ENCODE results near the gene RBKS. TPM values are rescaled to one million over a fixed set of nuclear protein-coding genes. Genes with fewer than 3 reads are reported as not detected.

The RBKS gene
- total and polyA plus RNA-seq, 2 of the 8 experiments (the other 6 are each of a cell fraction or from before 2014, with no cell fraction given), result 1.1 to 1.5 TPM

GRCh38 chr2:27772804-27773203 lies 117.4 kb downstream of the RBKS start (continued):
- TF ChIP-seq TAF1 (IDR thresholded peaks at IDR 0.05; ENCODE audit: low read depth, low read length) (no peak), NRF1 (IDR thresholded peaks at IDR 0.05; ENCODE audit: low read depth, low read length) (no peak), POLR2A (IDR thresholded peaks at IDR 0.05; ENCODE audit: control extremely low read depth in 1 of 2, low read depth in 2 of 2, low read length in 2 of 2) (no peak), E2F6 (IDR thresholded peaks at IDR 0.05) (no peak)
- TF ChIP-seq, protein P1, sequence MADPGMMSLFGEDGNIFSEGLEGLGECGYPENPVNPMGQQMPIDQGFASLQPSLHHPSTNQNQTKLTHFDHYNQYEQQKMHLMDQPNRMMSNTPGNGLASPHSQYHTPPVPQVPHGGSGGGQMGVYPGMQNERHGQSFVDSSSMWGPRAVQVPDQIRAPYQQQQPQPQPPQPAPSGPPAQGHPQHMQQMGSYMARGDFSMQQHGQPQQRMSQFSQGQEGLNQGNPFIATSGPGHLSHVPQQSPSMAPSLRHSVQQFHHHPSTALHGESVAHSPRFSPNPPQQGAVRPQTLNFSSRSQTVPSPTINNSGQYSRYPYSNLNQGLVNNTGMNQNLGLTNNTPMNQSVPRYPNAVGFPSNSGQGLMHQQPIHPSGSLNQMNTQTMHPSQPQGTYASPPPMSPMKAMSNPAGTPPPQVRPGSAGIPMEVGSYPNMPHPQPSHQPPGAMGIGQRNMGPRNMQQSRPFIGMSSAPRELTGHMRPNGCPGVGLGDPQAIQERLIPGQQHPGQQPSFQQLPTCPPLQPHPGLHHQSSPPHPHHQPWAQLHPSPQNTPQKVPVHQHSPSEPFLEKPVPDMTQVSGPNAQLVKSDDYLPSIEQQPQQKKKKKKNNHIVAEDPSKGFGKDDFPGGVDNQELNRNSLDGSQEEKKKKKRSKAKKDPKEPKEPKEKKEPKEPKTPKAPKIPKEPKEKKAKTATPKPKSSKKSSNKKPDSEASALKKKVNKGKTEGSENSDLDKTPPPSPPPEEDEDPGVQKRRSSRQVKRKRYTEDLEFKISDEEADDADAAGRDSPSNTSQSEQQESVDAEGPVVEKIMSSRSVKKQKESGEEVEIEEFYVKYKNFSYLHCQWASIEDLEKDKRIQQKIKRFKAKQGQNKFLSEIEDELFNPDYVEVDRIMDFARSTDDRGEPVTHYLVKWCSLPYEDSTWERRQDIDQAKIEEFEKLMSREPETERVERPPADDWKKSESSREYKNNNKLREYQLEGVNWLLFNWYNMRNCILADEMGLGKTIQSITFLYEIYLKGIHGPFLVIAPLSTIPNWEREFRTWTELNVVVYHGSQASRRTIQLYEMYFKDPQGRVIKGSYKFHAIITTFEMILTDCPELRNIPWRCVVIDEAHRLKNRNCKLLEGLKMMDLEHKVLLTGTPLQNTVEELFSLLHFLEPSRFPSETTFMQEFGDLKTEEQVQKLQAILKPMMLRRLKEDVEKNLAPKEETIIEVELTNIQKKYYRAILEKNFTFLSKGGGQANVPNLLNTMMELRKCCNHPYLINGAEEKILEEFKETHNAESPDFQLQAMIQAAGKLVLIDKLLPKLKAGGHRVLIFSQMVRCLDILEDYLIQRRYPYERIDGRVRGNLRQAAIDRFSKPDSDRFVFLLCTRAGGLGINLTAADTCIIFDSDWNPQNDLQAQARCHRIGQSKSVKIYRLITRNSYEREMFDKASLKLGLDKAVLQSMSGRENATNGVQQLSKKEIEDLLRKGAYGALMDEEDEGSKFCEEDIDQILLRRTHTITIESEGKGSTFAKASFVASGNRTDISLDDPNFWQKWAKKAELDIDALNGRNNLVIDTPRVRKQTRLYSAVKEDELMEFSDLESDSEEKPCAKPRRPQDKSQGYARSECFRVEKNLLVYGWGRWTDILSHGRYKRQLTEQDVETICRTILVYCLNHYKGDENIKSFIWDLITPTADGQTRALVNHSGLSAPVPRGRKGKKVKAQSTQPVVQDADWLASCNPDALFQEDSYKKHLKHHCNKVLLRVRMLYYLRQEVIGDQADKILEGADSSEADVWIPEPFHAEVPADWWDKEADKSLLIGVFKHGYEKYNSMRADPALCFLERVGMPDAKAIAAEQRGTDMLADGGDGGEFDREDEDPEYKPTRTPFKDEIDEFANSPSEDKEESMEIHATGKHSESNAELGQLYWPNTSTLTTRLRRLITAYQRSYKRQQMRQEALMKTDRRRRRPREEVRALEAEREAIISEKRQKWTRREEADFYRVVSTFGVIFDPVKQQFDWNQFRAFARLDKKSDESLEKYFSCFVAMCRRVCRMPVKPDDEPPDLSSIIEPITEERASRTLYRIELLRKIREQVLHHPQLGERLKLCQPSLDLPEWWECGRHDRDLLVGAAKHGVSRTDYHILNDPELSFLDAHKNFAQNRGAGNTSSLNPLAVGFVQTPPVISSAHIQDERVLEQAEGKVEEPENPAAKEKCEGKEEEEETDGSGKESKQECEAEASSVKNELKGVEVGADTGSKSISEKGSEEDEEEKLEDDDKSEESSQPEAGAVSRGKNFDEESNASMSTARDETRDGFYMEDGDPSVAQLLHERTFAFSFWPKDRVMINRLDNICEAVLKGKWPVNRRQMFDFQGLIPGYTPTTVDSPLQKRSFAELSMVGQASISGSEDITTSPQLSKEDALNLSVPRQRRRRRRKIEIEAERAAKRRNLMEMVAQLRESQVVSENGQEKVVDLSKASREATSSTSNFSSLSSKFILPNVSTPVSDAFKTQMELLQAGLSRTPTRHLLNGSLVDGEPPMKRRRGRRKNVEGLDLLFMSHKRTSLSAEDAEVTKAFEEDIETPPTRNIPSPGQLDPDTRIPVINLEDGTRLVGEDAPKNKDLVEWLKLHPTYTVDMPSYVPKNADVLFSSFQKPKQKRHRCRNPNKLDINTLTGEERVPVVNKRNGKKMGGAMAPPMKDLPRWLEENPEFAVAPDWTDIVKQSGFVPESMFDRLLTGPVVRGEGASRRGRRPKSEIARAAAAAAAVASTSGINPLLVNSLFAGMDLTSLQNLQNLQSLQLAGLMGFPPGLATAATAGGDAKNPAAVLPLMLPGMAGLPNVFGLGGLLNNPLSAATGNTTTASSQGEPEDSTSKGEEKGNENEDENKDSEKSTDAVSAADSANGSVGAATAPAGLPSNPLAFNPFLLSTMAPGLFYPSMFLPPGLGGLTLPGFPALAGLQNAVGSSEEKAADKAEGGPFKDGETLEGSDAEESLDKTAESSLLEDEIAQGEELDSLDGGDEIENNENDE (IDR thresholded peaks at IDR 0.05; ENCODE audit: insufficient replicate concordance, low read length), result no peak

All from H1 (cell line).